ENCODE results near the gene CERT1. TPM values are rescaled to one million over a fixed set of nuclear protein-coding genes. Genes with fewer than 3 reads are reported as not detected.

CERT1 gene
- total RNA-seq, 1 experiment from 2014 or later = 30.0 TPM

DNA sequence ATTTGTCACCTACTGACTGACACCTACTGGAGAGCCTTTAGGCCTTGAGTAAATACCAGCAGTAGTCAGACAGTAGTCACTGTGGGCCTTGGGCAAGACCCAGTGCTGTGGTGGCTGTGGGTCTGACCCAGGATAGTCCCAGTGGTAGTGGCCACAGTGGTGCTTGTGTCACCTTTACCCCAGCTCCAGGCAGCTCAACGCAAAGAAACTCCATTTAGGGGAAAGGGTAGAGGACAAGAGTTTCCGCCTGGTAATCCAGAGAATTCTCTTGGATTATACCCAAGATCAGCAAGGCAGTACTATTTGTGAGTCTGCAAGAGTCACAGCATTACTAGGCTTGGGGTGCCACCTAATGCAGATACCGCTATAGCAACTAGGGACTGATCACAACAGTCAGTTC lies 28.9 kb downstream of the CERT1 start:
- Histone ChIP-seq H3K27me3 (replicated peaks; ENCODE audit: insufficient read depth, low read depth, low read length, poor library complexity) (no peaks in the 10 kb centered on the region), H3K4me1 (ENCODE audit: insufficient read depth, low read length, poor library complexity, severe bottlenecking) (no peaks in the 10 kb centered on the region), H3K4me3 (ENCODE audit: low read depth, low read length, poor library complexity, severe bottlenecking) (no peak overlapping the region), H3K36me3 (ENCODE audit: insufficient read depth, low read length, poor library complexity, severe bottlenecking) (no peaks in the 10 kb centered on the region), H3K9me3 (ENCODE audit: low read depth, low read length, poor library complexity, severe bottlenecking) (peaks cover 10% of the 10 kb centered on the region), H3K27ac (ENCODE audit: low read depth, low read length, poor library complexity, severe bottlenecking) (no peak overlapping the region)
- CTCF ChIA-PET = no interaction called here
- intact Hi-C loops (cut with micrococcal nuclease; ENCODE audit: unreplicated experiment) = no loop called here
- POLR2A ChIA-PET (ENCODE audit: low non-redundant PET) = no interaction called here
- TF ChIP-seq, protein P1, sequence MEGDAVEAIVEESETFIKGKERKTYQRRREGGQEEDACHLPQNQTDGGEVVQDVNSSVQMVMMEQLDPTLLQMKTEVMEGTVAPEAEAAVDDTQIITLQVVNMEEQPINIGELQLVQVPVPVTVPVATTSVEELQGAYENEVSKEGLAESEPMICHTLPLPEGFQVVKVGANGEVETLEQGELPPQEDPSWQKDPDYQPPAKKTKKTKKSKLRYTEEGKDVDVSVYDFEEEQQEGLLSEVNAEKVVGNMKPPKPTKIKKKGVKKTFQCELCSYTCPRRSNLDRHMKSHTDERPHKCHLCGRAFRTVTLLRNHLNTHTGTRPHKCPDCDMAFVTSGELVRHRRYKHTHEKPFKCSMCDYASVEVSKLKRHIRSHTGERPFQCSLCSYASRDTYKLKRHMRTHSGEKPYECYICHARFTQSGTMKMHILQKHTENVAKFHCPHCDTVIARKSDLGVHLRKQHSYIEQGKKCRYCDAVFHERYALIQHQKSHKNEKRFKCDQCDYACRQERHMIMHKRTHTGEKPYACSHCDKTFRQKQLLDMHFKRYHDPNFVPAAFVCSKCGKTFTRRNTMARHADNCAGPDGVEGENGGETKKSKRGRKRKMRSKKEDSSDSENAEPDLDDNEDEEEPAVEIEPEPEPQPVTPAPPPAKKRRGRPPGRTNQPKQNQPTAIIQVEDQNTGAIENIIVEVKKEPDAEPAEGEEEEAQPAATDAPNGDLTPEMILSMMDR (conservative IDR thresholded peaks at IDR 0.05; ENCODE audit: low read depth, low read length) = no peak
- no peak for TF ChIP-seq EZH2 (IDR thresholded peaks at IDR 0.05; ENCODE audit: borderline replicate concordance, low read depth, low read length, poor library complexity, severe bottlenecking)
- no TSS peak for BruUV-seq (replicated peaks)
- DNase-seq (ENCODE audit: low spot score) = no peak

DNA sequence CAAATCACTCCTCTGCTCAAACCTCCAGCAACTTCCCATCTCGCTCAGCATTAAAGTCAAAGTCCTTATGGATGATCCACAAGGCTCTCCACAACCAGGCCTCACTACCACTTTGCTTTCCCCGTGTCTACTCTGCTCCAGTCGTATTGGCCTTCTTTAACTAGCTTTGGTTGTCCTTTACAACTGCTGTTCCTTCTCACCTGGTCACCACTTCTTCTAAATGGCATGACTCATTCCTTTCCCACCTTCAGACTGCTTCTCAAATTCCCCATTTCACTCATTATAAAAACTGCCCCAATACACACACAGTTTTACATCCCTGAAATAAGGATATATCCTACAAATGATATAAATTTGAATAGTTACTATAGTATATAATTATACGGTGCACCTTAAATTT lies 30.4 kb downstream of the CERT1 start:
- POLR2A ChIA-PET (ENCODE audit: low non-redundant PET) = no interaction called here
- Histone ChIP-seq H3K4me1 (ENCODE audit: insufficient read depth, low read length, poor library complexity, severe bottlenecking) (no peaks in the 10 kb centered on the region), H3K36me3 (ENCODE audit: insufficient read depth, low read length, poor library complexity, severe bottlenecking) (no peaks in the 10 kb centered on the region), H3K9me3 (ENCODE audit: low read depth, low read length, poor library complexity, severe bottlenecking) (no peaks in the 10 kb centered on the region), H3K27ac (ENCODE audit: low read depth, low read length, poor library complexity, severe bottlenecking) (no peak overlapping the region), H3K27me3 (replicated peaks; ENCODE audit: insufficient read depth, low read depth, low read length, poor library complexity) (no peaks in the 10 kb centered on the region), H3K4me3 (ENCODE audit: low read depth, low read length, poor library complexity, severe bottlenecking) (no peak overlapping the region)
- intact Hi-C loops (cut with micrococcal nuclease; ENCODE audit: unreplicated experiment) = no loop called here
- TF ChIP-seq EZH2 (IDR thresholded peaks at IDR 0.05; ENCODE audit: borderline replicate concordance, low read depth, low read length, poor library complexity, severe bottlenecking) = no peak
- TF ChIP-seq, protein P1 (conservative IDR thresholded peaks at IDR 0.05; ENCODE audit: low read depth, low read length) = no peak
- BruUV-seq (replicated peaks) = no TSS peak
- CTCF ChIA-PET = interaction anchor here (0.7 kb wide), 1 partner anchor 13 kb away, joined by 3 read pairs; no protein-coding TSS in a partner anchor
- DNase-seq (ENCODE audit: low spot score) = no peak

DNA sequence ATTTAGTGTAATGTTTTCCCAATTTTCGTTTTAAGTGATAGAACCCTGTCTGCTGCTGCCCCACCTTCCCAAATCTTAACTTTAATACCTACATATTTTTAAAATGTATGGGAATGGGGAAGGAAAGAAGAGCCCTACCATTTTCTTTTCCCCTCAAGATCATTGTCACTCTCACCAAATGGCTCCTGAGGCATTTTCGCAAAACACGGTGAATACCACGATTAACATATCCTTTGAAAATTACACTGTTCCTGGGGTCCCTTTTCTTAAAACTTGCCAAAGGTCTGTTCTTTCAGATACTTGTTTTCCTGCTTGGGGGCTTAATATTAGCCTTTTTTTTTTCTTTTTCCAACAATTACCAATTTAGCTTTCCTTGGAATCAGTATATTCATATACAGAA lies 36.1 kb downstream of the CERT1 start:
- BruUV-seq (replicated peaks) = no TSS peak
- ChIA-PET CTCF (no interaction called here), POLR2A (ENCODE audit: low non-redundant PET) (no interaction called here)
- Histone ChIP-seq H3K27me3 (replicated peaks; ENCODE audit: insufficient read depth, low read depth, low read length, poor library complexity) (no peaks in the 10 kb centered on the region), H3K36me3 (ENCODE audit: insufficient read depth, low read length, poor library complexity, severe bottlenecking) (no peaks in the 10 kb centered on the region), H3K9me3 (ENCODE audit: low read depth, low read length, poor library complexity, severe bottlenecking) (no peaks in the 10 kb centered on the region), H3K4me3 (ENCODE audit: low read depth, low read length, poor library complexity, severe bottlenecking) (no peak overlapping the region), H3K4me1 (ENCODE audit: insufficient read depth, low read length, poor library complexity, severe bottlenecking) (no peaks in the 10 kb centered on the region), H3K27ac (ENCODE audit: low read depth, low read length, poor library complexity, severe bottlenecking) (no peak overlapping the region)
- intact Hi-C loops (cut with micrococcal nuclease; ENCODE audit: unreplicated experiment) = no loop called here
- DNase-seq (ENCODE audit: low spot score) = no peak
- TF ChIP-seq EZH2 (IDR thresholded peaks at IDR 0.05; ENCODE audit: borderline replicate concordance, low read depth, low read length, poor library complexity, severe bottlenecking) = no peak
- TF ChIP-seq, protein P1 (conservative IDR thresholded peaks at IDR 0.05; ENCODE audit: low read depth, low read length) = no peak
